ENCODE data around the gene SPP1. TPM values are rescaled to one million over a fixed set of nuclear protein-coding genes. Genes with fewer than 3 reads are reported as not detected.

The SPP1 gene
- total and polyA plus RNA-seq, 10 of the 15 experiments (the other 5 are each of a cell fraction or from before 2014, with no cell fraction given) = 0.05 to 1.1 (median 0.39) TPM; not detected in 6

- TF ChIP-seq, protein P1, sequence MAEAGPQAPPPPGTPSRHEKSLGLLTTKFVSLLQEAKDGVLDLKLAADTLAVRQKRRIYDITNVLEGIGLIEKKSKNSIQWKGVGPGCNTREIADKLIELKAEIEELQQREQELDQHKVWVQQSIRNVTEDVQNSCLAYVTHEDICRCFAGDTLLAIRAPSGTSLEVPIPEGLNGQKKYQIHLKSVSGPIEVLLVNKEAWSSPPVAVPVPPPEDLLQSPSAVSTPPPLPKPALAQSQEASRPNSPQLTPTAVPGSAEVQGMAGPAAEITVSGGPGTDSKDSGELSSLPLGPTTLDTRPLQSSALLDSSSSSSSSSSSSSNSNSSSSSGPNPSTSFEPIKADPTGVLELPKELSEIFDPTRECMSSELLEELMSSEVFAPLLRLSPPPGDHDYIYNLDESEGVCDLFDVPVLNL (IDR thresholded peaks at IDR 0.05; ENCODE audit: low read depth, low read length) = no peak
Observed at GRCh38 chr4:88001871-88002270, 26.4 kb downstream of the SPP1 start (continued).

- H3K36me3 ChIP-seq (ENCODE audit: control insufficient read depth in 2 of 2, insufficient read depth in 2 of 2, low read length in 1 of 2) = no peaks in the 10 kb centered on the region
- H4K20me1 ChIP-seq (ENCODE audit: control insufficient read depth, insufficient read depth) = no peaks in the 10 kb centered on the region
- no peak overlapping the region for H2AFZ ChIP-seq (ENCODE audit: control insufficient read depth, low read depth, low read length)
- no peaks in the 10 kb centered on the region for H3K4me1 ChIP-seq (ENCODE audit: control insufficient read depth, insufficient read depth, low read length)
- FAIRE-seq (no peak), DNase-seq (ENCODE audit: low read depth, low spot score) (no peak), ATAC-seq (no peak)
- in situ Hi-C loops (cut with MboI) = no loop called here
- RAD21 ChIA-PET (ENCODE audit: unreplicated experiment) = no interaction called here
- SMC1A ChIA-PET (ENCODE audit: uncharacterized antibody, unreplicated experiment) = interaction anchor here (1.1 kb wide), 1 partner anchor 13 kb away, joined by 3 read pairs; no protein-coding TSS in a partner anchor
- no peak overlapping the region for H3K4me3 ChIP-seq
- H3K9me3 ChIP-seq (replicated peaks; ENCODE audit: control insufficient read depth, insufficient read depth, low read length) = no peaks in the 10 kb centered on the region
- no TSS peak for BruUV-seq (replicated peaks)
- H3K9ac ChIP-seq (ENCODE audit: control insufficient read depth, insufficient read depth, low read length) = no peak overlapping the region
- intact Hi-C loops (cut with micrococcal nuclease; ENCODE audit: unreplicated experiment) = no loop called here
- TF ChIP-seq HDGF (IDR thresholded peaks at IDR 0.05) = no peak
- no peak for TF ChIP-seq CBX5 (IDR thresholded peaks at IDR 0.05; ENCODE audit: low read depth)
- no peak for TF ChIP-seq ZNF592 (IDR thresholded peaks at IDR 0.05)
- TF ChIP-seq CBX3 (IDR thresholded peaks at IDR 0.05; ENCODE audit: borderline replicate concordance, low read depth) = no peak
- no peak for TF ChIP-seq MTA2 (IDR thresholded peaks at IDR 0.05; ENCODE audit: low read depth)
- no peak for TF ChIP-seq SIX5 (IDR thresholded peaks at IDR 0.05; ENCODE audit: low read depth, low read length, severe bottlenecking)
- TF ChIP-seq TCF3 (IDR thresholded peaks at IDR 0.05; ENCODE audit: borderline replicate concordance, insufficient read depth, low read depth, low read length) = no peak
- no peak for TF ChIP-seq CBFB (IDR thresholded peaks at IDR 0.05; ENCODE audit: low read depth)
- TF ChIP-seq EP300 (IDR thresholded peaks at IDR 0.05; ENCODE audit: borderline replicate concordance in 1 of 2, control insufficient read depth in 1 of 2, low read depth in 2 of 2, low read length in 2 of 2) = no peak
- TF ChIP-seq ATF7 (IDR thresholded peaks at IDR 0.05; ENCODE audit: low read depth) = no peak
- TF ChIP-seq KLF5 (IDR thresholded peaks at IDR 0.05; ENCODE audit: partially characterized antibody) = no peak
- no peak for TF ChIP-seq KDM1A (IDR thresholded peaks at IDR 0.05; ENCODE audit: borderline replicate concordance)
- TF ChIP-seq MXI1 (IDR thresholded peaks at IDR 0.05; ENCODE audit: low read depth, low read length) = no peak
- no peaks in the 10 kb centered on the region for H3K27me3 ChIP-seq (replicated peaks in 1 of 2; ENCODE audit: control insufficient read depth in 2 of 2, insufficient read depth in 2 of 2, low read length in 1 of 2)
- no peaks in the 10 kb centered on the region for H3K79me2 ChIP-seq (ENCODE audit: control insufficient read depth, insufficient read depth, low read length)
- POLR2A ChIA-PET = no interaction called here
- no peak overlapping the region for H3K27ac ChIP-seq (ENCODE audit: control insufficient read depth, insufficient read depth)
- 80% methylated on average over 4 of the region's 4 CpGs for WGBS (ENCODE audit: insufficient coverage, insufficient replicate concordance, low lambda C conversion rate, missing lambda C conversion rate)
- H3K4me2 ChIP-seq (ENCODE audit: control insufficient read depth, insufficient read depth) = no peak overlapping the region
- CTCF ChIA-PET = interaction anchor here (0.6 kb wide), 1 partner anchor 37 kb away, joined by 4 read pairs; no protein-coding TSS in a partner anchor
Observed at GRCh38 chr4:88002786-88003185, 27.3 kb downstream of the SPP1 start.

Measured in GM12878 (cell line).